Measurements from ENCODE around the gene MTHFS.

GRCh38 chr15:79874242-79874641 is 22.6 kb downstream of the MTHFS start:
- no peak for TF ChIP-seq CTCF (conservative IDR thresholded peaks at IDR 0.05; ENCODE audit: low read depth, low read length)
- no peak for TF ChIP-seq EZH2 (IDR thresholded peaks at IDR 0.05; ENCODE audit: borderline replicate concordance, low read depth, low read length, poor library complexity, severe bottlenecking)

Measured in A673 (cell line).